Subcutaneous preadipocyte (primary cell): ENCODE results near the gene GALM. TPM values are rescaled to one million over a fixed set of nuclear protein-coding genes. Genes with fewer than 3 reads are reported as not detected.

Experiments
- total RNA-seq: library from RNA; depleted of rRNA; stranded (reverse); fragments of >200 nt; gene quantifications from 2 replicates; pipeline ENCODE4 v1.2.3, GENCODE V29; 2012

The GALM gene
- 10.9 and 21.7 TPM in 2 replicates for total RNA-seq

DNA sequence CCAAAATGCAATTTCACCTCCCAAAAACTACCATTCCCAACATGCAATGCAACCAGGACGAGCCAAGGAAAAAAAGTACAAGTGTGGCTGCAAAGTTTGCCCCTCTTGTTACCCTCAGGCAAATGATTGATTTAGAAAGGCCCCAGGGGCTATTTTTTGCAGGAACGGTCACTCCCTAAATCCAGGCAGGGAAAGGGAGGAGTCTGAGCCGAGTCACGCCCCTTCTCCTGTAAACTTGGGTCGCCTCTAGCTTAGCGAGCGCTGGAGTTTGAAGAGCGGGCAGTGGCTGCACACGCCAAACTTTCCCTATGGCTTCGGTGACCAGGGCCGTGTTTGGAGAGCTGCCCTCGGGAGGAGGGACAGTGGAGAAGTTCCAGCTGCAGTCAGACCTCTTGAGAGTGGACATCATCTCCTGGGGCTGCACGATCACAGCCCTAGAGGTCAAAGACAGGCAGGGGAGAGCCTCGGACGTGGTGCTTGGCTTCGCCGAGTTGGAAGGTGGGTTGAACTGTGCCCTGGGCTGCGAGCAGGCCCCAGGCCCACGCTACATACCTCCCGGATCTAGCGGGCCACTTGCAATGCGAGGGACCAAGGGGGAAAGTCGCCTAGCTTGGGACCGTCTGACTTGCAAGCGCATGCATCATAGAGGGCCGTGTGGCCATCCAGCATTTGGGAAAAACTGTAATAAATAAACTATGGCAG lies at the start of gene GALM:
TSS of gene GALM (plus strand) at position 261 of the 702 bp plus-strand sequence. CDS start at position 309, 48 bp downstream.

DNA sequence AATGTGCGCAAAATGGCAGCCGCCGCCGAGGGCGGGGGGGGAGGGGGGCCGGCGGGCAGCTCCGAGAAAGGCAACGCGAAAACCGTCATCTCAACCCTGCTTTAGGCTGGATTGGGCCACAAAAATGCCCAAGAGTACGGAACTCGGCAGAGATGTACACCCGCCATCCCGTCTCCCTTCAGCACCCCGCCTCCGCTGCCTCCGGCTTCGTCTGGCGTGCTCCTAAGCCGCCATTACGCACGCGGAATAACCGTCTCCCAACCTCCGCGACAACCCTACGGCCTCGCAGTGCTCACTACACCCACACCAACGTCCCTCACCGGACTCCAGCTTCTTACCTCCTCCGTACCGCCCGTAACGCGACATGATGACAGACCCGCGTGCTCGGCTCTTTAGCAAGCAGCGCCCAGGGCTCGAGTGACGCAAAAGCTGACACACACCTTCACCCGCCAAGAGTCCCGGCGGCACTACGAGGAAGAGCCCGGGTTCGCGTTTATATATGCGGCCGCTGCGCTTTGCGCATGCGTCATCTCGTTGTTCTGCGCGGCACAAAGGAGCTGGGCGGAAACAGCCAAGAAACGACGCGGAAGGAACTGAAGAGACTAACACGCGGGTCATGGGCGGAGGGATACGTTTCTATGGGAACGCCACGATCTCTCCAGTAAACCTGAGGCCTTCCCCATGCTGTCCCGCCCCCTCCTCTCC lies 85.1 kb downstream of the GALM start, which contains the start of gene SRSF7:
TSS of gene SRSF7 (minus strand) at position 471 of the 705 bp plus-strand sequence. CDS start at position 366, 105 bp downstream.

Other genes starting within 250 kb of the GALM start
- 28.3 and 37.9 TPM in 2 replicates for gene HNRNPLL, start 63.2 kb upstream of the GALM start, total RNA-seq
- 117 and 128 TPM in 2 replicates for gene SRSF7, start 85.2 kb downstream of the GALM start, total RNA-seq
- gene GEMIN6, start 112.1 kb downstream of the GALM start, total RNA-seq, result 12.9 and 15.4 TPM in 2 replicates
- gene DHX57, start 209.8 kb downstream of the GALM start, total RNA-seq, result 21.3 and 27.0 TPM in 2 replicates
- gene MORN2, start 209.9 kb downstream of the GALM start, total RNA-seq, result 10.8 and 16.2 TPM in 2 replicates
- gene ARHGEF33, start 223.8 kb downstream of the GALM start, total RNA-seq, result 0.20 and 0.37 TPM in 2 replicates